Measurements from ENCODE around the gene SECISBP2L.
"Not testable (repeated sequence)": the region's sequence is repeated elsewhere in the genome, so short reads cannot be mapped to it uniquely, and the experiment has no call there.

SECISBP2L gene

GRCh38 chr15:48972750-48973503 lies 73.3 kb downstream of the SECISBP2L start:
- no peak for DNase-seq (ENCODE audit: low read depth, low spot score)
- H3K4me3 ChIP-seq (ENCODE audit: low read length) = no peak overlapping the region

DNA sequence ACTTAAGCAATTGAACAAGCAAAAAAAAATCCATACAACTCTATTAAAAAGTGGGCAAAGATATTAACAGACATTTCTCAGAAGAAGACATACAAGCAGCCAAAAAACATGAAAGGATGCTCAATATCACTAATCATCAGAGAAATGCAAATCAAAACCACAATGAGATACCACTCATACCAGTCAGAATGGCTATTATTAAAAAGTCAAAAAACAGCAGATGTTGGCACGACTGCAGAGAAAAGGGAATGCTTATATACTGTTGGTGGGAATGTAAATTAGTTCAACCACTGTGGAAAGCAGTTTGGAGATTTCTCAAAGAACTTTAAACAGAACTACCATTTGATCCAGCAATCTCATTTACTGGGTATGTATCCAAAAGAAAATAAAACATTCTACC lies 75.3 kb downstream of the SECISBP2L start:
- H3K4me3 ChIP-seq (ENCODE audit: low read length); DNase-seq (ENCODE audit: low read depth, low spot score): not testable (repeated sequence)

GRCh38 chr15:48968066-48968465 lies 78.2 kb downstream of the SECISBP2L start:
- no peak overlapping the region for H3K4me3 ChIP-seq (ENCODE audit: low read length)
- no peak for DNase-seq (ENCODE audit: low read depth, low spot score)

DNA sequence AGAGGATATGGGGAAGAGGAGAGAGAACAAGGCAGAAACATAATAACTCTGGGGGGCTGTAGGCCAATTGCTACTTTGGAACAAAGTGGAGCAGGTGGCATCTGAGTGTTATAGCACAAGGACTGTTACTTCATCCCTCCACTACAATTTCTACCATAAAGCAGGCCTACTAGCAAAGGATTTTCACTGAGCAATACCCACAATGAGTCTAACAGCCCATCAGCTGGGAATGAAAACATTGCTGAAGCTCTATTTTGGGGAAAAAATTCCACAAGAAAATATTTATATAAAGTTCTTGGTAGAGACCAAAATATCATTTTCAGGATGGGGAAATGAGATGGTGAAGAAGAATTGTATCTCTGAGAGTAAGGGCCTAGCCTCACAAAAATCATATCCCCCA lies 78.9 kb downstream of the SECISBP2L start:
- DNase-seq (ENCODE audit: low read depth, low spot score) = no peak
- H3K4me3 ChIP-seq (ENCODE audit: low read length) = no peak overlapping the region

DNA sequence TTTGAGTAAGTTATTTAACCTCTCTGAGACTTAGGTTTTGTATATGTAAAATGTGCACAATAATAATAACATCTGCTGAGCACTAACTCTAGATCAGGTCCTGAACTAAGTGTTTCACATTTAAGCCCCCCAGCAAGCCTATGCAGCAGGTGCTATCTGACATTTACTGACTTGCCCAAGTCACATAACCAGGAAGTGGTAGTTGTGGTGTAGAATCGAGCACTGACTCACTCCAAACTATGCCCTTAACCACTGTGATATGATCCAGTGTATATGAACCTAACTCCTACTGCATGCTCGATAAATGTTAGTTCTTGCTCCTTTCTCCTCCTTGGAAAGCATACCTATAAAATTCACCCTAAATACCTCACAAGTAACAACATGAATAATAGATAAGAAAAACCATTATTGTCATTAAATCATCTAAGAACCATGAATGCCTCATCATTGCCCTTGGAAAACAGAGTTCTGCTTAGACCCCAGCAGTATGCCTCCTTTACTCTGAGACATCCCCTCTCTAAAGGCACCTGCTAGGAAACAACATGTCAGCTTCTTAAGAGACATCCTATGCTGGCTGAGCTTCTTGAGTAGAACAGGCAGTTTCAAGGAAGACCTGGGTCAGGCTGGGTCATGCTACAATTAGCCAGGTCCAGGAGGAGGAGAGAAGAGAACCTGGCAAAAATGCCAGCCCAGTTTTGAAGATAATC lies 79.5 kb downstream of the SECISBP2L start:
- peak; percentile 94 for DNase-seq (ENCODE audit: low read depth, low spot score)
- H3K4me3 ChIP-seq (ENCODE audit: low read length) = no peak overlapping the region; the same call in 1 of the 2 replicates

DNA sequence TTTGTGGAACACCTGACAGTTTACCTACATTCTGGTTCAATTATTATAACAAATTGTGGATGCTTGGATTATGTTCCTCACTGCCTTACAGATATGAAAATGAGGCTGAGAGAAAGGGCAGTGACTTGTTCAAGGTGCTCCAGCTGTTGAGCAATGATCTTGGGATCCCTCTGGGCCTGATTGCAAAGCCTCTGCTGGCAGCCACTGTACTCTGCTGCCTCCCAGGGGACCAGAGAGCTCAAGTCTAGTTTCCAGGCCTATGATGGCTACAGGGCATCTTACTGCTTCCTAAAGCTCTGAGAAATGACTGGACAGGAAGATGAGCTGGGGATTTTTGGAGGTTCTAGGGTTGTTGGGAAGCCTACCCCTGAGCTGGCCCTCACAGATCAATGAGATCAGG lies 80.3 kb downstream of the SECISBP2L start:
- H3K4me3 ChIP-seq (ENCODE audit: low read length) = no peak overlapping the region
- peak; percentile 58 for DNase-seq (ENCODE audit: low read depth, low spot score)

DNA sequence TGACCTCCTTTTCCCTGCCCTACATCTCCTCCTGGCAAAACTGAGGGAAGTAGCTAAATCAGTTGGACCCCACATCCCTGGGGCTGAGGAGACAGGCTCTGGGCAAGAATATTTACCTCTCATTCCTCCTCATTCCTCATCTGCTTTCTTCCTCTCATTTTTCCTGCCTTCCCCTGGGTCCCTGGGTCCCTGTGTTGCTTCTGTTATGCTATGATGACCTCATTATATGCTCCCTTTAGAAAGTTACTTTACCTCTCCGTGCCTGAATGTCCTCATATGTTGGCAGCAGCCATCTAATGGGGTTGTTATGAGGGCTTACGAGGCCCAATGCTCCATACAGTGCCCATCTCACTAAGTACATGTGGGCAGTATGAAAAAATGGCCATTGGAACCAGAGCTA lies 81.3 kb downstream of the SECISBP2L start:
- no peak overlapping the region for H3K4me3 ChIP-seq (ENCODE audit: low read length)
- no peak for DNase-seq (ENCODE audit: low read depth, low spot score)

- no peak for DNase-seq (ENCODE audit: low read depth, low spot score)
- no peak within 1 kb of the TSS for H3K4me3 ChIP-seq (ENCODE audit: low read length)
These were observed 82.6 kb downstream of the SECISBP2L start, which contains the start of gene SHC4 for GRCh38 chr15:48963524-48964113. SHC4 (minus strand) TSS chr15:48963919; CDS start chr15:48963015, 904 bp downstream.

DNA sequence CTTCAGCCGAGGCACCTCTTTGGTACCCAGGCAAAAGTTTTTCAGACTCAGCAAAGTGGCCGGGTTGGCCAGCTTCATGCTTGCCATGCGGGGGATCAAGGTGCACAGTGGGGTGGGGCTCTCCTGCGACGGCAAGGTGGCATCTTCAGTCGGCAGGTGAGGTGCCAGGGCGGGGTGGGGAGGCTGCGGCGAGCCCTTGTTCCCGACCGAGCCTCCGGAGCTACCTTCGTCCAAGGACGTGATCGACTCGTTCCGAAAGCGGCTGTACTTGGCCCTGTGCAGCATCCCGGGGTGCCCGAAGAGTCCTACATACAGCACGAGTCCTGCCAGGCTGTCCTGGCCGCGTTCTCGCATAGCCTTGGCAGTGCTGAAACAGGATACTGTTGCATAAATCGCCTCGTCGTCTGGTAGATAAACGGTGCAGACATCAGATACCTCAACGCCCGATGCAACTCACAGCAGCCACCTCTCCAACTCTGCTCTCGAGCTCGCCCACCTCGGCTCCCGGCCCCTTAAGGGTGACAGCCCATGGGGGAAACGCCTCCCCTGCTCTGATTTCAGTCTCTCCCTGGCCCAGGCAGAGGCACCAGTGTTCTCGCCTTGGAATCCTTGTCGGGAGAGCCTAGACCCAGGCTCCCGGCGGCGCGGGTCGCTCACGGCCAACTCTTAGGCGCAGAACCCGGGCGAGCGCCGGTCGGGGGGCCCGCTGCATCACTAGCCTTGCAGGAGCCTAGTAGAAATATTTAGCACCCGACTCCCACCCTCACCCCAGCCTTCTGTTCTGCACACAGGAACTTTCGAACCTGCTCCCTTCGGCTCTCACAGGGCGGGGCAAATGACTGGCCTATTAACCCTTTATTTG lies 83.4 kb downstream of the SECISBP2L start:
- H3K4me3 ChIP-seq (ENCODE audit: low read length) = no peak overlapping the region
- DNase-seq (ENCODE audit: low read depth, low spot score) = no peak

DNA sequence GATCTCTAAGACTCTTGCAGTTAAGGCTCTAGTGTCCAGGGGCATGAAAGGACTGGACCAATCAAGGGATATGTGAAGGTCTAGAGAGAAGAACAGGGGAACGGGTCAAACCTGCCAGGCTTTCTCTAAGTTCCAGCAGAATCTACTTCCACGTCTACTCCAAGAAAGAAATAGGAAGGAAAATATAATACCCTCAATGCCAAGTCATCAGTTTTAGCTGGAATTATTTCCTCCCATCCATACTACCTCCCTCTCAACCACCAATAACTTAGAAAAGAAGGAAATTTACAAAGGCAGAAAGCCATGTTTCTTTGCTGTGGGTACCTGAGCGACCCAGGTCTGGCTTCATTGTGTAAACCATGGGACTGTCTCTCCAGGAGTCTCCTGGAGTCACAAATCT lies 90.3 kb downstream of the SECISBP2L start:
- no peak overlapping the region for H3K4me3 ChIP-seq (ENCODE audit: low read length)
- no peak for DNase-seq (ENCODE audit: low read depth, low spot score)

DNA sequence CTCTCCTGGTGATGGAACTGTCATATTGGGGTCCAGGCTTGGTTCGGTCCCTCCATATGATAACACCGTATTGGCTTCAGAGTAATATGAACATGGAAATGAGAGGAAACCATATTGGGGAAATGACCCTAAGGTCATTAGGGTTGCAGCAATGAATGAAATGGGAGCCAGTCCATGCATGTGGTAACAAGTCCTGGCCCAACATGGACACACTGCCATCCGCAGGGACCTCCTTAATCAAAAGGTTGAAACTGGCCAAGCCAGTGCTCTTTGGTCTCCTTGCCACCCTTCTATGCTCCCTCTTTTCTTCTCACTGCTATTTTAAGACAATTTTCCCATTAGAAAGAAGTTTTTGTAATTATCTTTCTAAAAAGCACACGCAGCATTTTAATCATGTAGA lies 90.9 kb downstream of the SECISBP2L start:
- no peak for DNase-seq (ENCODE audit: low read depth, low spot score)
- H3K4me3 ChIP-seq (ENCODE audit: low read length) = no peak overlapping the region

DNA sequence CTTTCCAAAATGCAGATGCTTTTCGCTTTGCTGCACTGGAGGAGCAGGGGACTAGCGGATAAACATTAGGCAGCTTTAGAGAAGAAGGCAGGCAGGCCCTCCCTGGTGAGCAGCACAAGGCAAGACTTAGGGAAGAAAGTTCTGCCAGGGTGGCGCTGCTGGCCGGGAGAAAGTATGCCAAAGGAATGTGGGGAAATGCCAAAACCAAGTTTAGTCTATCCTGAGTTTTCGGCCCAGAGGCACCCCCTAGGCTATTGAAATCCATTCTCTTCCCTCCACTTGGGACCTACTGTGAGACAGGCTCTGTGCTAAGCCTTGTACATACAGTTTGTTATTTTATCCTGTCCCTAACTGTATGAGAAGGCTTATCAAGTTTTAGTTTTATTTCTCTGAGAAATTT lies 91.7 kb downstream of the SECISBP2L start:
- no peak overlapping the region for H3K4me3 ChIP-seq (ENCODE audit: low read length)
- no peak for DNase-seq (ENCODE audit: low read depth, low spot score)

GRCh38 chr15:48946840-48947187 lies 99.4 kb downstream of the SECISBP2L start:
- DNase-seq (ENCODE audit: low read depth, low spot score) = no peak
- H3K4me3 ChIP-seq (ENCODE audit: low read length) = no peak overlapping the region

GRCh38 chr15:48946074-48946839 lies 100.0 kb downstream of the SECISBP2L start:
- no peak for DNase-seq (ENCODE audit: low read depth, low spot score)
- no peak overlapping the region for H3K4me3 ChIP-seq (ENCODE audit: low read length)

DNA sequence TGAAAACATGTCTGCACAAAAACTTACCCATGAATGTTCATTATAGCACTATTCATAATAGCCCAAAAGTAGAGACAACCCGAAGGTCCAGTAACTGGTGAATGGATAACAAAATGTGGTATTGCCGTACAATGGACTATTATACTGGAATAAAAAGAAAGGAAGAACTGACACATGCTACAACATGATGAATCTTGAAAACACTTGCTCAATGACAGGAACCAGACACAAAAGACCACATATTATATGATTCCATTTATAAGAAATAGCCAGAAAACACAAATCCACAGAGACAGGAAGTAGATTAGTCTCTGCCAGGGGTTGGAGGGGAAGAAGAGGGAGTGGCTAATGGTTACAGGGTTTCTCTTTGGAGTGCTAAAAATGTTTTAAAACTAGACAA lies 100.9 kb downstream of the SECISBP2L start:
- no peak overlapping the region for H3K4me3 ChIP-seq (ENCODE audit: low read length)
- DNase-seq (ENCODE audit: low read depth, low spot score) = no peak

- no peak for DNase-seq (ENCODE audit: low read depth, low spot score)
- no peak overlapping the region for H3K4me3 ChIP-seq (ENCODE audit: low read length)
These were observed 104.3 kb downstream of the SECISBP2L start for GRCh38 chr15:48941904-48942303.

DNA sequence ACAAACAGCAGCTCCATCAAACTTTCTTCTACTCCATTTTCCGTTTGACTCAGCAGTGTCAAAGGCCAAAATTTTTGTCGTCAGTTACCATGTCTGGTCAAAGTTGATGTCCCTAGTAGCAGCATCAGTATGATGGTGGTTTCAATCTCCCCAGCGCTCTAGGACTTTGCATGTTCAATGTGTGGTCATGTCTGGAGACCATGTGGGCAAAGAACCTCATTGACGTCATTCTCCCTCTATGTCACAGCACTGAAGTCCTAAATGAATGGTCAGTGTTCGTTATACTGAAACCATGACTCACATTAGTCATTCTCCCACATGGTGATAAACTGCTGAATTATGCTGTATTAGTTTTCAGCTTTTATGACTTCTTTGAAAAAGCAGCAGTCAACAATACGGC lies 105.7 kb downstream of the SECISBP2L start:
- no peak for DNase-seq (ENCODE audit: low read depth, low spot score)
- no peak overlapping the region for H3K4me3 ChIP-seq (ENCODE audit: low read length)

DNA sequence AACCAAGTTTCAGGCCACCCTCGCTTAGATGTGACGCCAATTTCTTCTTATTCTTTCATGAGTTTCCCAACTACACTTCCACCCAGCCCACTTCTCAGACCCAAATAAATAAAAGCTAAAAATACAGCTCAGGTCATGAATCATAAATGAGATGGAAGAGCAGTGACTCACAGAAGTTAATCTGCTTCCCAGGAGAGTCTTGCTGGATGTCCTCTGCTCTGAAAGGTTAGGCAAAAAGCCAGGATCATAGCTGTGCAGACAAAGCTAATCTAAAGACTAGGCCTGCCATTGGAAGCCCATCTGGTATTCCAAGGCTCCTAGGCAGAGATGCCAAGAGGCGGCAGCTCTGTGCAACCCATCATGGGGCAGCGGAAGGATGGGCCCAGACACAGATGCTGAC lies 106.6 kb downstream of the SECISBP2L start:
- H3K4me3 ChIP-seq (ENCODE audit: low read length) = no peak overlapping the region
- no peak for DNase-seq (ENCODE audit: low read depth, low spot score)

All from Jurkat, Clone E6-1 (cell line).